GM21367 (cell line): ENCODE measurements around the gene GABPA.

Experiments used
- ATAC-seq: cut with Tn5 transposase; IDR thresholded peaks from one replicate; pipeline ENCODE4 v1.9.1; 2021; ENCODE audit not compliant: unreplicated experiment

Gene GABPA

GRCh38 chr21:25801217-25802014, 66.6 kb downstream of the GABPA start:
- peak; percentile 100 for ATAC-seq

- ATAC-seq, result no peak
Observed at GRCh38 chr21:25806060-25806459, 71.3 kb downstream of the GABPA start.

GRCh38 chr21:25807191-25807590, 72.4 kb downstream of the GABPA start:
- ATAC-seq, result no peak

GRCh38 chr21:25809013-25809412, 74.2 kb downstream of the GABPA start:
- no peak for ATAC-seq

- ATAC-seq, result no peak
Observed at GRCh38 chr21:25811186-25811585, 76.4 kb downstream of the GABPA start.

DNA sequence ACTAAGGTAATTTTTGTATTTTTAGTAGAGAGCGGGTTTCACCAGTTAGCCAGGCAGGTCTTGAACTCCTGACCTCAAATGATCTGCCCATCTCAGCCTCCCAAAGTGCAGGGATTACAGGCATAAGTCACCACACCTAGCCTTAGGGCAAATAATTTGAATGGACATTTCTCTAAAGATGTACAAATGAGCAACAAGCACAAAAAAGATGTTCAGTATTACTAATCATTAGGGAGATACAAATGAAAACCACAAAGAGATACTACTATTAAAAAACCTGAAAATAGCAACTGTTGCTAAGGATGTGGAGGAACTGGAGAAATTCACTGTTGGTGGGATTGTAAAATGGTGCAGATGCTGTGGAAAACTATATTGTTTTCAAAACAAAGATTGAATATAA, 79.1 kb downstream of the GABPA start:
- ATAC-seq, result no peak

DNA sequence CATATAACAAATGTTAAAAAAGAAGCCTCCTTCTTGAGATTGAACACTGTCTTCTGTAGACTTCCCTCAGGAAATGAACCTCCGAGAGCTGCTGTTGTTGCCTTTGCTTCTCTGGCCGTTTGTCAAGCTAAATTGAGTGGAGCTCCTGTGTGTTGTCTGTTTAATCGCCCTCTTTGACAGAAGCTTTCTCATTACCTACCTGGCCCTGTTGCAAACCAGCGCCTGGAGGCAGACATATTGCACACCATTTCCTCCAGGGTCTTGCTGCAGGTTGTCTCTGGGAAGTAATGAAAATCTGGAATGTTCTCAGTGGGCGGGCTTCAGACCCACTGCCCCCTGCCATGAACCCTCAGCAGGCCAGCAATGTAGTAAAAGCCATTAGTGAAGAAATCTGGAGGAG, 83.3 kb downstream of the GABPA start:
- no peak for ATAC-seq

GRCh38 chr21:25818551-25818950, 83.8 kb downstream of the GABPA start:
- no peak for ATAC-seq
